Measurements from ENCODE around the gene FRMD8. TPM values are rescaled to one million over a fixed set of nuclear protein-coding genes. Genes with fewer than 3 reads are reported as not detected.
A peak's percentile ranks its signal among the peaks of the same experiment; 100 is the strongest.

Gene FRMD8
- total RNA-seq, 1 donor from 2014 or later, result 49.6 TPM

- Mint-ChIP-seq H3K9me3 (ENCODE audit: low read depth) (no peaks in the 10 kb centered on the region), H3K36me3 (ENCODE audit: low read depth) (peaks cover 16% of the 10 kb centered on the region), H3K4me3 (ENCODE audit: unreplicated experiment) (no peak overlapping the region), H3K27me3 (ENCODE audit: low read depth) (no peaks in the 10 kb centered on the region), H3K4me1 (ENCODE audit: low read depth) (peaks cover 17% of the 10 kb centered on the region), H3K27ac (ENCODE audit: unreplicated experiment) (no peak overlapping the region)
- no peak for DNase-seq (ENCODE audit: low spot score)
- TF ChIP-seq CTCF (IDR thresholded peaks at IDR 0.05), result peak; percentile 76
Measured at GRCh38 chr11:65352783-65353182, 33.7 kb upstream of the FRMD8 start.

- no peak for TF ChIP-seq CTCF (IDR thresholded peaks at IDR 0.05)
- Mint-ChIP-seq H3K27ac (ENCODE audit: unreplicated experiment) (peak overlapping the region; percentile 87), H3K27me3 (ENCODE audit: low read depth) (no peaks in the 10 kb centered on the region), H3K36me3 (ENCODE audit: low read depth) (peaks cover 14% of the 10 kb centered on the region), H3K9me3 (ENCODE audit: low read depth) (no peaks in the 10 kb centered on the region), H3K4me1 (ENCODE audit: low read depth) (peaks cover 17% of the 10 kb centered on the region), H3K4me3 (ENCODE audit: unreplicated experiment) (peak overlapping the region; percentile 75)
- no peak for DNase-seq (ENCODE audit: low spot score)
Measured at GRCh38 chr11:65353376-65353775, 33.1 kb upstream of the FRMD8 start.

GRCh38 chr11:65353900-65354264 is 32.6 kb upstream of the FRMD8 start:
- Mint-ChIP-seq H3K9me3 (ENCODE audit: low read depth) (no peaks in the 10 kb centered on the region), H3K27ac (ENCODE audit: unreplicated experiment) (peak overlapping the region; percentile 87), H3K36me3 (ENCODE audit: low read depth) (peaks cover 10% of the 10 kb centered on the region), H3K4me3 (ENCODE audit: unreplicated experiment) (peak overlapping the region; percentile 75), H3K4me1 (ENCODE audit: low read depth) (peaks cover 17% of the 10 kb centered on the region), H3K27me3 (ENCODE audit: low read depth) (no peaks in the 10 kb centered on the region)
- TF ChIP-seq CTCF (IDR thresholded peaks at IDR 0.05), result no peak
- DNase-seq (ENCODE audit: low spot score), result no peak

GRCh38 chr11:65354265-65355012 is 32.0 kb upstream of the FRMD8 start, which contains the start of gene TIGD3:
Gene TIGD3, plus strand, starts transcription at chr11:65354751. Its CDS starts 1,058 bp downstream, at chr11:65355809.
- Mint-ChIP-seq H3K27me3 (ENCODE audit: low read depth) (no peaks in the 10 kb centered on the region), H3K4me1 (ENCODE audit: low read depth) (peaks cover 17% of the 10 kb centered on the region), H3K27ac (ENCODE audit: unreplicated experiment) (peak within 1 kb of the TSS; percentile 87), H3K36me3 (ENCODE audit: low read depth) (peaks cover 6% of the 10 kb centered on the region), H3K9me3 (ENCODE audit: low read depth) (no peaks in the 10 kb centered on the region), H3K4me3 (ENCODE audit: unreplicated experiment) (peak within 1 kb of the TSS; percentile 75)
- DNase-seq (ENCODE audit: low spot score), result peak; percentile 97
- no peak for TF ChIP-seq CTCF (IDR thresholded peaks at IDR 0.05)

- peaks cover 17% of the 10 kb centered on the region for H3K4me1 Mint-ChIP-seq (ENCODE audit: low read depth)
- TF ChIP-seq CTCF (IDR thresholded peaks at IDR 0.05), result no peak
- H3K4me3 Mint-ChIP-seq (ENCODE audit: unreplicated experiment), result peak overlapping the region; percentile 67
- DNase-seq (ENCODE audit: low spot score), result no peak
- H3K9me3 Mint-ChIP-seq (ENCODE audit: low read depth), result no peaks in the 10 kb centered on the region
- H3K27me3 Mint-ChIP-seq (ENCODE audit: low read depth), result no peaks in the 10 kb centered on the region
- H3K36me3 Mint-ChIP-seq (ENCODE audit: low read depth), result peaks cover 6% of the 10 kb centered on the region
- H3K27ac Mint-ChIP-seq (ENCODE audit: unreplicated experiment), result no peak overlapping the region
Measured at GRCh38 chr11:65355013-65355775, 31.2 kb upstream of the FRMD8 start.
